IPS-15b (cell line): Measurements from ENCODE around the gene ZC3H7A.
"Not testable (repeated sequence)": the region's sequence is repeated elsewhere in the genome, so short reads cannot be mapped to it uniquely, and the experiment has no call there.

ENCODE experiments used
- H3K27me3 ChIP-seq: one replicate; pipeline ENCODE4 v1.6.1; 2013; ENCODE audit warnings: low read length; ENCODE audit not compliant: control insufficient read depth, insufficient read depth
- H3K36me3 ChIP-seq: one replicate; pipeline ENCODE4 v1.6.1; 2013; ENCODE audit warnings: low read length; ENCODE audit not compliant: control insufficient read depth, insufficient read depth
- H3K4me1 ChIP-seq: one replicate; pipeline ENCODE4 v1.6.1; 2013; ENCODE audit warnings: mild to moderate bottlenecking, low read length; ENCODE audit not compliant: control insufficient read depth, insufficient read depth
- H3K4me3 ChIP-seq: one replicate; pipeline ENCODE4 v1.5.1; 2013; ENCODE audit warnings: low read depth, low read length
- H3K9ac ChIP-seq: one replicate; pipeline ENCODE4 v1.6.1; 2013; ENCODE audit warnings: low read depth, mild to moderate bottlenecking, low read length
- H3K9me3 ChIP-seq: one replicate; pipeline ENCODE4 v1.6.1; 2013; ENCODE audit warnings: mild to moderate bottlenecking, low read length; ENCODE audit not compliant: control insufficient read depth, insufficient read depth

ZC3H7A gene

GRCh38 chr16:11825520-11826165 is 28.6 kb upstream of the ZC3H7A start:
- not testable (repeated sequence) for H3K4me1 ChIP-seq, H3K9ac ChIP-seq, H3K4me3 ChIP-seq, H3K36me3 ChIP-seq, H3K27me3 ChIP-seq, H3K9me3 ChIP-seq

- Histone ChIP-seq H3K9me3 (no peaks in the 10 kb centered on the region), H3K27me3 (no peaks in the 10 kb centered on the region), H3K9ac (no peak overlapping the region), H3K36me3 (no peaks in the 10 kb centered on the region), H3K4me3 (no peak overlapping the region), H3K4me1 (no peaks in the 10 kb centered on the region)
Observed at GRCh38 chr16:11824362-11824761, 27.3 kb upstream of the ZC3H7A start.

- H3K27me3 ChIP-seq, H3K9ac ChIP-seq, H3K36me3 ChIP-seq, H3K9me3 ChIP-seq, H3K4me3 ChIP-seq, H3K4me1 ChIP-seq: not testable (repeated sequence)
Observed at GRCh38 chr16:11823645-11824044, 26.6 kb upstream of the ZC3H7A start.

GRCh38 chr16:11819798-11820197 is 22.7 kb upstream of the ZC3H7A start:
- Histone ChIP-seq H3K9me3 (no peaks in the 10 kb centered on the region), H3K4me3 (no peak overlapping the region), H3K27me3 (no peaks in the 10 kb centered on the region), H3K9ac (no peak overlapping the region), H3K36me3 (no peaks in the 10 kb centered on the region), H3K4me1 (no peaks in the 10 kb centered on the region)

GRCh38 chr16:11818970-11819369 is 21.9 kb upstream of the ZC3H7A start:
- H3K27me3 ChIP-seq, H3K9me3 ChIP-seq, H3K9ac ChIP-seq, H3K4me3 ChIP-seq, H3K36me3 ChIP-seq, H3K4me1 ChIP-seq: not testable (repeated sequence)

- Histone ChIP-seq H3K9ac (no peak overlapping the region), H3K4me1 (no peaks in the 10 kb centered on the region), H3K4me3 (no peak overlapping the region), H3K9me3 (no peaks in the 10 kb centered on the region), H3K36me3 (no peaks in the 10 kb centered on the region), H3K27me3 (no peaks in the 10 kb centered on the region)
Observed at GRCh38 chr16:11816123-11816522, 19.1 kb upstream of the ZC3H7A start.

- not testable (repeated sequence) for H3K27me3 ChIP-seq, H3K9ac ChIP-seq, H3K4me1 ChIP-seq, H3K4me3 ChIP-seq, H3K36me3 ChIP-seq, H3K9me3 ChIP-seq
Observed at GRCh38 chr16:11814800-11815199, 17.7 kb upstream of the ZC3H7A start.

- Histone ChIP-seq H3K27me3 (no peaks in the 10 kb centered on the region), H3K9me3 (no peaks in the 10 kb centered on the region), H3K4me3 (no peak overlapping the region), H3K36me3 (no peaks in the 10 kb centered on the region), H3K4me1 (no peaks in the 10 kb centered on the region), H3K9ac (no peak overlapping the region)
Observed at GRCh38 chr16:11806721-11807120, 9.7 kb upstream of the ZC3H7A start.

- Histone ChIP-seq H3K4me1 (no peaks in the 10 kb centered on the region), H3K9me3 (no peaks in the 10 kb centered on the region), H3K9ac (no peak overlapping the region), H3K4me3 (no peak overlapping the region), H3K27me3 (no peaks in the 10 kb centered on the region), H3K36me3 (no peaks in the 10 kb centered on the region)
Observed at GRCh38 chr16:11805556-11805955, 8.5 kb upstream of the ZC3H7A start.

- H3K9ac ChIP-seq, result no peak overlapping the region
- H3K27me3 ChIP-seq, result no peaks in the 10 kb centered on the region
- H3K36me3 ChIP-seq, result no peaks in the 10 kb centered on the region
- H3K4me3 ChIP-seq, result no peak overlapping the region
- H3K4me1 ChIP-seq, result peaks cover 3% of the 10 kb centered on the region
- no peaks in the 10 kb centered on the region for H3K9me3 ChIP-seq
Observed at GRCh38 chr16:11801481-11802021, 4.5 kb upstream of the ZC3H7A start.

- H3K4me1 ChIP-seq, result peaks cover 5% of the 10 kb centered on the region
- no peaks in the 10 kb centered on the region for H3K27me3 ChIP-seq
- no peak overlapping the region for H3K9ac ChIP-seq
- no peaks in the 10 kb centered on the region for H3K9me3 ChIP-seq
- H3K4me3 ChIP-seq, result no peak overlapping the region
- no peaks in the 10 kb centered on the region for H3K36me3 ChIP-seq
Observed at GRCh38 chr16:11800382-11800718, 3.3 kb upstream of the ZC3H7A start.

GRCh38 chr16:11799509-11800381 is 2.7 kb upstream of the ZC3H7A start:
- no peak overlapping the region for H3K4me3 ChIP-seq
- H3K9ac ChIP-seq, result no peak overlapping the region
- H3K36me3 ChIP-seq, result no peaks in the 10 kb centered on the region
- H3K4me1 ChIP-seq, result peaks cover 5% of the 10 kb centered on the region
- no peaks in the 10 kb centered on the region for H3K27me3 ChIP-seq
- H3K9me3 ChIP-seq, result no peaks in the 10 kb centered on the region
